Measurements from ENCODE around the gene NPDC1.

GRCh38 chr9:137037035-137037434, 8.9 kb downstream of the NPDC1 start:
- TF ChIP-seq CTCF (conservative IDR thresholded peaks at IDR 0.05) (no peak), ZFX (IDR thresholded peaks at IDR 0.05) (no peak)

Measured in C4-2B (cell line).